BE2C (cell line): ENCODE results near the gene TPST1.
"Not testable (repeated sequence)": the region's sequence is repeated elsewhere in the genome, so short reads cannot be mapped to it uniquely, and the experiment has no call there.

Experiments
- DNase-seq: peaks from one replicate; pipeline ENCODE4 v3.0.0-alpha.2; 2020
- H3K27me3 ChIP-seq: fragments of 250-450 bp; sonication (Bioruptor Pico); 2 replicates; pipeline ENCODE4 v1.5.1; 2020; ENCODE audit warnings: mild to moderate bottlenecking
- H3K36me3 ChIP-seq: fragments of 250-450 bp; sonication (Bioruptor Pico); 2 replicates; pipeline ENCODE4 v1.5.1; 2020; ENCODE audit warnings: mild to moderate bottlenecking
- H3K4me1 ChIP-seq: fragments of 250-450 bp; sonication (Bioruptor Pico); 2 replicates; pipeline ENCODE4 v1.5.1; 2020
- H3K4me3 ChIP-seq: 2 replicates; pipeline ENCODE4 v1.5.1; 2011; ENCODE audit warnings: low read depth, low read length
- H3K9me3 ChIP-seq: fragments of 250-450 bp; sonication (Bioruptor Pico); 2 replicates; pipeline ENCODE4 v1.5.1; 2020
- TF ChIP-seq, protein P1 (sequence below): IDR thresholded peaks from 2 replicates; pipeline ENCODE4 v1.5.1; 2012; ENCODE audit warnings: mild to moderate bottlenecking, low read depth, low read length

The TPST1 gene

DNA sequence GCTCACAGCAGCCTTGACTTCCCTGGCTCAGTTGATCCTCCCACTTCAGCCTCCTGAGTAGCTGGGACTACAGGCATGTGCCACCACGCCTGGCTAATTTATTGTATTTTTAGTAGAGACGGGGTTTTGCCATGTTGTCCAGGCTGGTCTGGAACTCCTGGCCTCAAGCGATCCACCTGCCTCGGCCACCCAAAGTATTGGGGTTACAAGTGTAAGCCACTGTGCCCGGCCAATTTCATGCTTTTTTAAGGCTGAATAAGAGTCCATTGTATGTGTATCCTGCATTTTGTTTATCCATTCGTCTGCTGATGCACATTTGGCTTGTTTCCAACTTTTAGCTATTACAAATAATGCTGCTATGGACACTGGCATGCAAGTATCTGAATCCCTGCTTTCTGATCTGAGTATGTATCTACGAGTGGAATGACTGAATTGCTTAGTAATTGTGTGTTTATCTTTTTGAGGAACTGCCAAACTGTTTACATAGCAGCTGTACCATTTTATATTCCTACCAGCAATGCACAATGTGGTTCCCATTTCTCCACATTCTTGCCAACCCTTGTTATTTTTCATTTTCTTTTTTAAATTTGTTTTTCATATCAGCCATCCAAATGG lies 37.3 kb upstream of the TPST1 start:
- H3K36me3 ChIP-seq, result no peaks in the 10 kb centered on the region
- H3K9me3 ChIP-seq, result no peaks in the 10 kb centered on the region
- no peak overlapping the region for H3K4me3 ChIP-seq
- DNase-seq, result no peak
- TF ChIP-seq, protein P1, sequence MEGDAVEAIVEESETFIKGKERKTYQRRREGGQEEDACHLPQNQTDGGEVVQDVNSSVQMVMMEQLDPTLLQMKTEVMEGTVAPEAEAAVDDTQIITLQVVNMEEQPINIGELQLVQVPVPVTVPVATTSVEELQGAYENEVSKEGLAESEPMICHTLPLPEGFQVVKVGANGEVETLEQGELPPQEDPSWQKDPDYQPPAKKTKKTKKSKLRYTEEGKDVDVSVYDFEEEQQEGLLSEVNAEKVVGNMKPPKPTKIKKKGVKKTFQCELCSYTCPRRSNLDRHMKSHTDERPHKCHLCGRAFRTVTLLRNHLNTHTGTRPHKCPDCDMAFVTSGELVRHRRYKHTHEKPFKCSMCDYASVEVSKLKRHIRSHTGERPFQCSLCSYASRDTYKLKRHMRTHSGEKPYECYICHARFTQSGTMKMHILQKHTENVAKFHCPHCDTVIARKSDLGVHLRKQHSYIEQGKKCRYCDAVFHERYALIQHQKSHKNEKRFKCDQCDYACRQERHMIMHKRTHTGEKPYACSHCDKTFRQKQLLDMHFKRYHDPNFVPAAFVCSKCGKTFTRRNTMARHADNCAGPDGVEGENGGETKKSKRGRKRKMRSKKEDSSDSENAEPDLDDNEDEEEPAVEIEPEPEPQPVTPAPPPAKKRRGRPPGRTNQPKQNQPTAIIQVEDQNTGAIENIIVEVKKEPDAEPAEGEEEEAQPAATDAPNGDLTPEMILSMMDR, result no peak
- H3K4me1 ChIP-seq, result peaks cover 5% of the 10 kb centered on the region
- no peaks in the 10 kb centered on the region for H3K27me3 ChIP-seq

DNA sequence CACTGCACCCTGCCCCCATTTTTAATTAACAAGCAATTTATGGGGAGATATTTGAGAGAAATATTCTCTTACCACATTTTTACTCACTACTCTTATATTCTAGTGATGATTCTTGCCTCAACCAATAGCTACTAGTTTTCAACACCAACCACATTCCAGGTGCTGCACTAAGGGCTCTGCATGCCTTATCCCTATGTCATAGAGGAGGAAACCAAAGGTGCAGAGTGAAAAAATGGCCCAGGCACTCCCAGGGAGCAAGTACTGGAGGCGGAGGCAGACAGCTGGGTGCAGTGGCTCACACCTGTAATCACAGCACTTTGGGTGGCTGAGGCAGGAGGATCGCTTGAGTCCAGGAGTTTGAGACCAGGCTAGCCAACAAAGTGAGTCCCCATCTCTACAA lies 35.5 kb upstream of the TPST1 start:
- Histone ChIP-seq H3K9me3 (no peaks in the 10 kb centered on the region), H3K36me3 (no peaks in the 10 kb centered on the region), H3K27me3 (no peaks in the 10 kb centered on the region), H3K4me1 (peaks cover 8% of the 10 kb centered on the region), H3K4me3 (no peak overlapping the region)
- no peak for DNase-seq
- TF ChIP-seq, protein P1, result no peak

DNA sequence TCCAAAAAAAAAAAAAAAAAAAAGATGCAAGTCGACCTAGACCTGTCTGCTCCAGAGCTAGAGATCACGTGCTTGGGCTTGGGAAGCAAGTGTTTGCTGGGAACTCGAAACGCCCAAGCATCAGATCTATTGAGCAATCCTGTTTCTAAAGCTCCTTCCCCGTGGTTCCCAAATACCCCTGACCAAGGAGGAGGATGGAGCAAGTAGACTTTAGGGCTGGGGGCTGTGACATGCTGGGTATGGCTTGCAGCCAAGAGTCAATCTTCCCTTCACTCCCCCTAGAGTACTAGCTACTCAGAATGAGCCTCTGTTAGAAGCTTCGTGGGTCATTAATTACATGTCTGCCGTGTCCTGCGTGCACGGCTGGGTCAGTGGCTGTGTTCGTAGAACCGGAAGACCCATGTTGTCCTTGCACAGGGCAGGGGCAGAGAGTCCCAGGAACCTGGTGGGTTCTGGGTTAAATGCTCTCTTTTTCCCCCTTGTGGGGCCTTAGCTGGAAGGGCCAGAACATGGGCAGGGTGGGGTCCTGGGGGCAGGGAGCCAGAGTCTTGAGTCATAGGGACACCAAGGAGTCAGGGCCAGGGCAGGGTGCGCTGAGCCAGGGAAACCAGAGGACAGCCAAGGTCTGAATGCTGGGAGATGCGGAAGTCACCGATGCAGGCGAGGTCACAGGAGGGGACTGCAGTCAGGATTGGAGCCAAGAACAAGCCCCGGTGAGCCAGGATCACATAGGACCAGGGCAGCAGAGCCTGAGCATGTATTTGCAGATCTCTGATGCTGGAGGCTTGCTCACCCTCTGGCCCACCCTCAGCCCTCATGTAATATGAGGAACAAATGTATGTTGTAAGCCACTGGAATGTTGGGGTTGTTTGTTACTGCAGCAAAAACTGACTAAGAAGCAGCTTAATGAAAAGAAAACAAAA lies 34.6 kb upstream of the TPST1 start:
- no peaks in the 10 kb centered on the region for H3K9me3 ChIP-seq
- H3K4me3 ChIP-seq, result no peak overlapping the region
- H3K36me3 ChIP-seq, result no peaks in the 10 kb centered on the region
- H3K4me1 ChIP-seq, result peaks cover 8% of the 10 kb centered on the region
- TF ChIP-seq, protein P1, result no peak
- peak; percentile 29 for DNase-seq
- no peaks in the 10 kb centered on the region for H3K27me3 ChIP-seq

DNA sequence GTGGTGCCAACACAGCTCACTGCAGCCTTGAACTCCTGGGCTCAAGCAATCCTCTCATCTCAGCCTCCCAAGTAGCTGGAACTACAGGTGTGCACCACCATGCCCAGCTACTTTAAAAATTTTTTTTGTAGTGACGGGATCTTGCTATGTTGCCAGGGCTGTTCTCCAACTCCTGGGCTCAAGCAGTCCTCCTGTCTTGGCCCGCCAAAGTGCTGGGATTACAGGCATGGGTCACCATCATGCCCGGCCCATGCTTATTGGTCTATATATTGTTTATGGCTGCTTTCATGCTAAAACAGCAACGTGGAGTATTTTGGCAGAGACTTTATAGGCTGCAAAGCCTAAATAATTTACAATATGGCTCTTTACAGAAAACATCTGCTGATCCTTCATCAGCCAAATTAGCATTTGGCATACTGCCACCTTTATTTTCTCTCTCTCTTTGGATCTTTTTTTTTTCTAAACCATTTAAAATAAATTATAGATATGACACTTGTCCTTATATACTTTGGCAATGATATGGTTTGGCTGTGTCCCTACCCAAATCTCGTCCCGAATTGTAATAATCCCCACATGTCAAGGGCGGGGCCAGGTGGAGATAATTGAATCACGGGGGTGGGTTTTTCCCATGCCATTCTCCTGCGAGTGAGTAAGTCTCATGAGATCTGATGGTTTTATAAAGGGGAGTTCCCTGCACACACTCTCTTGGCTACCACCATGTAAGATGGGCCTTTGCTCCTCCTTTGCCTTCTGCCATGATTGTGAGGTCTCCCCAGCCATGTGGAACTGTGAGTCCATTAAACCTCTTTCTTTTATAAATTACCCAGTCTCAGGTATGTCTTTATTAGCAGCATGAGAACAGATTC lies 32.4 kb upstream of the TPST1 start:
- H3K9me3 ChIP-seq, H3K27me3 ChIP-seq, H3K4me1 ChIP-seq, H3K36me3 ChIP-seq, H3K4me3 ChIP-seq: not testable (repeated sequence)
- peak; percentile 16 for DNase-seq

DNA sequence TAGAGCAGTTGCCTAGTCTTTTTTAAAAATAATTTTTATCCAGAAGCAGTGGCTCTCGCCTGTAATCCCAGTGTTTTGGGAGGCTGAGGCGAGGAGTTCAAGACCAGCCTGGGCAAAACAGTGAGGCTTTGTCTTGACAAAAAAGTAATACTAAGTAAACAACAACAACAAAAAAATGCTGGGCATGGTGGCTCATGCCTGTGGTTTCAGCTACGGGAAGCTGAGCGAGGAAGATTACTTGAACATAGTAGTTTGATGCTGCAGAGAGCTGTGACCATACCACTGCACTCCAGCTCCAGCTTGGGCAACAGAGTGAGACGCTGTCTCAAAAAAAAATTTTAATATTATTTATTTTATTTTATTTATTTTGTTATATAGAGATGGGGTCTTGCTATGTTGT lies 31.3 kb upstream of the TPST1 start:
- no peaks in the 10 kb centered on the region for H3K9me3 ChIP-seq
- H3K4me3 ChIP-seq, result no peak overlapping the region
- no peaks in the 10 kb centered on the region for H3K36me3 ChIP-seq
- TF ChIP-seq, protein P1, result no peak
- H3K27me3 ChIP-seq, result no peaks in the 10 kb centered on the region
- no peak for DNase-seq
- peaks cover 8% of the 10 kb centered on the region for H3K4me1 ChIP-seq

DNA sequence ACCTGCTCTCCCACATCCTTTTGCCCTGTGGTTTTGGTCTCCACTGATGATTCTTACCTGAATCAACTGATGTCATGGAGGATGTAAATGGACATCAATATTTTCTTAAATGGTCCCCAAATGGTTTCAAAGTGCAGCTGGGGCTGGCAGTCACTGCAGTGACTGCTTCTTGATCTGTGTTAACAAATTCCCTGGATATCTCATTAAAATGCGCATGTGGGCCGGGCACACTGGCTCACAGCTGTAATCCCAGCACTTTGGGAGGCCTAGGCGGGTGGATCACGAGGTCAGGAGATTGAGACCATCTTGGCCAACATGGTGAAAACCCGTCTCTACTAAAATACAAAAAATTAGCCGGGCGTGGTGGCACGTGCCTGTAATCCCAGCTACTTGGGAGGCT lies 30.1 kb upstream of the TPST1 start:
- H3K4me3 ChIP-seq, H3K4me1 ChIP-seq, DNase-seq, H3K36me3 ChIP-seq, H3K27me3 ChIP-seq, H3K9me3 ChIP-seq: not testable (repeated sequence)
